ENCODE results near the gene ROR1. TPM values are rescaled to one million over a fixed set of nuclear protein-coding genes. Genes with fewer than 3 reads are reported as not detected.

Gene ROR1
- total and polyA plus RNA-seq, 2 of the 13 experiments (the other 11 are each of a cell fraction or from before 2014, with no cell fraction given) = 0.58 to 2.3 TPM

DNA sequence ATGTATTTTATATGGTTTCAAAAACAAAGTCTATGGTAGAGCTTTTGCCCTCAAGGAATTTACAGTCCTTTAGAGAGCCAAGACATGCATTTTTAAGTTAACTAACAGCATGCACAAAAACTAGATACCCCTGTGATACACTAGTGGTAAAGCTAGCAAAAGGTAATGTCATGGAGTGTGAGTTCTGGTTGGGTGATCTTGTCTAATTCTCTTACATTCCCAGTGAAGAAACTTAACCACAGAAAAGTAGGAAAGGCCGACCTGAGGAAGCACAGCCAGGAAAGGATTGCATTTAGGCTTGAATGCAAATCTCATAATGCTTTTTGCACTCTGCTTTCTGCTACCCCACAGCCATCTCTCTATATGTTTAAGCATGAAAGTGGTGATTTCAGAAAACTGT is 202.2 kb downstream of the ROR1 start (continued):
- TF ChIP-seq, protein P1, sequence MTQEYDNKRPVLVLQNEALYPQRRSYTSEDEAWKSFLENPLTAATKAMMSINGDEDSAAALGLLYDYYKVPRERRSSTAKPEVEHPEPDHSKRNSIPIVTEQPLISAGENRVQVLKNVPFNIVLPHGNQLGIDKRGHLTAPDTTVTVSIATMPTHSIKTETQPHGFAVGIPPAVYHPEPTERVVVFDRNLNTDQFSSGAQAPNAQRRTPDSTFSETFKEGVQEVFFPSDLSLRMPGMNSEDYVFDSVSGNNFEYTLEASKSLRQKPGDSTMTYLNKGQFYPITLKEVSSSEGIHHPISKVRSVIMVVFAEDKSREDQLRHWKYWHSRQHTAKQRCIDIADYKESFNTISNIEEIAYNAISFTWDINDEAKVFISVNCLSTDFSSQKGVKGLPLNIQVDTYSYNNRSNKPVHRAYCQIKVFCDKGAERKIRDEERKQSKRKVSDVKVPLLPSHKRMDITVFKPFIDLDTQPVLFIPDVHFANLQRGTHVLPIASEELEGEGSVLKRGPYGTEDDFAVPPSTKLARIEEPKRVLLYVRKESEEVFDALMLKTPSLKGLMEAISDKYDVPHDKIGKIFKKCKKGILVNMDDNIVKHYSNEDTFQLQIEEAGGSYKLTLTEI (CRISPR knock-in tag; conservative IDR thresholded peaks at IDR 0.05) = no peak

DNA sequence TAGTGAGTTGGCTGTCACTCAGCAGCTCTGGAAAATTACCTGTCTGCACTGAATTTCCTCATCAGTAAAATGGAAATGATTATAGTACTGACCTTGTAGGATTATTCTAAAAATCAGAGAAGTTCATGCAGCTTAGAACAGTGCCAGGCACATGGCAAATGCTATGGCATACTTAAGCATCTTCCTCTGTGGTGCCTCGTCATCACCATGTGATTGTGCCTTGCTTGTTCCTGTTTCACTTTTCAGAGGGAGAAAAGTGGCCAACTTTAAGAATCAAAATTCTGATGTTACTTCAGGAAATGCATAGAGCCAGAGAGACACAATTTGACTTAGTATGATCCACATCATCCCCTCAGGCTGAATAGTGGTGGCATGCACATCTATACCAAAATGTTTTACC is 203.6 kb downstream of the ROR1 start:
- Histone ChIP-seq H3K9ac (ENCODE audit: insufficient read depth, low read depth, low read length) (no peak overlapping the region), H3K9me3 (ENCODE audit: low read length) (no peaks in the 10 kb centered on the region), H4K20me1 (ENCODE audit: insufficient read depth, low read length) (no peaks in the 10 kb centered on the region), H3K4me1 (ENCODE audit: insufficient read depth, low read length) (no peaks in the 10 kb centered on the region), H3K79me2 (ENCODE audit: insufficient read depth, low read length) (no peaks in the 10 kb centered on the region), H3K36me3 (replicated peaks in 1 of 2; ENCODE audit: control insufficient read depth in 1 of 2, insufficient read depth in 2 of 2, low read length in 2 of 2) (no peaks in the 10 kb centered on the region), H3K4me2 (ENCODE audit: low read depth, low read length) (no peak overlapping the region), H3K4me3 (replicated peaks in 1 of 3; ENCODE audit: insufficient read depth in 1 of 3, low read depth in 2 of 3, low read length in 3 of 3) (no peak overlapping the region), H3K27me3 (ENCODE audit: control insufficient read depth in 1 of 2, insufficient read depth in 2 of 2, low read length in 2 of 2) (no peaks in the 10 kb centered on the region), H3K27ac (ENCODE audit: extremely low read length, insufficient read depth, low read length) (no peak overlapping the region), H2AFZ (ENCODE audit: low read length) (no peak overlapping the region)
- DNase-seq (ENCODE audit: low spot score) (no peak), ATAC-seq (no peak), FAIRE-seq (no peak)
- no TSS peak for BruUV-seq (replicated peaks)
- intact Hi-C loops (cut with micrococcal nuclease; ENCODE audit: unreplicated experiment) = no loop called here
- CTCF ChIA-PET (ENCODE audit: low intra/inter-chr PET ratio, low total read pairs) = no interaction called here
- in situ Hi-C loops (cut with HindIII; ENCODE audit: extremely low pct_ligation_motif_present, low pct_unique_long_range_greater_than_20kb) = no loop called here
- POLR2A ChIA-PET = no interaction called here
- 9% methylated on average over 1 of the region's 1 CpG for WGBS (ENCODE audit: low lambda C conversion rate)
- TF ChIP-seq, protein P2, sequence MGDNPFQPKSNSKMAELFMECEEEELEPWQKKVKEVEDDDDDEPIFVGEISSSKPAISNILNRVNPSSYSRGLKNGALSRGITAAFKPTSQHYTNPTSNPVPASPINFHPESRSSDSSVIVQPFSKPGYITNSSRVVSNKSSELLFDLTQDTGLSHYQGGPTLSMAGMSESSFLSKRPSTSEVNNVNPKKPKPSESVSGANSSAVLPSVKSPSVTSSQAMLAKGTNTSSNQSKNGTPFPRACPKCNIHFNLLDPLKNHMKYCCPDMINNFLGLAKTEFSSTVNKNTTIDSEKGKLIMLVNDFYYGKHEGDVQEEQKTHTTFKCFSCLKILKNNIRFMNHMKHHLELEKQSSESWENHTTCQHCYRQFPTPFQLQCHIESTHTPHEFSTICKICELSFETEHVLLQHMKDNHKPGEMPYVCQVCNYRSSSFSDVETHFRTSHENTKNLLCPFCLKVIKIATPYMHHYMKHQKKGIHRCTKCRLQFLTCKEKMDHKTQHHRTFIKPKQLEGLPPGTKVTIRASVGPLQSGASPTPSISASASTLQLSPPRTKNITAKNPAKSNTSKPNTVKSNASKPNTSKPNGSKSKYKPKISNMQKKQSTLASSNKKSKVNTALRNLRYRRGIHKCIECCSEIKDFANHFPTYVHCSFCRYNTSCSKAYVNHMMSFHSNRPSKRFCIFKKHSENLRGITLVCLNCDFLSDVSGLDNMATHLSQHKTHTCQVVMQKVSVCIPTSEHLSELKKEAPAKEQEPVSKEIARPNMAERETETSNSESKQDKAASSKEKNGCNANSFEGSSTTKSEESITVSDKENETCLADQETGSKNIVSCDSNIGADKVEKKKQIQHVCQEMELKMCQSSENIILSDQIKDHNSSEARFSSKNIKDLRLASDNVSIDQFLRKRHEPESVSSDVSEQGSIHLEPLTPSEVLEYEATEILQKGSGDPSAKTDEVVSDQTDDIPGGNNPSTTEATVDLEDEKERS (CRISPR knock-in tag; IDR thresholded peaks at IDR 0.05) = no peak
- TF ChIP-seq, protein P3, sequence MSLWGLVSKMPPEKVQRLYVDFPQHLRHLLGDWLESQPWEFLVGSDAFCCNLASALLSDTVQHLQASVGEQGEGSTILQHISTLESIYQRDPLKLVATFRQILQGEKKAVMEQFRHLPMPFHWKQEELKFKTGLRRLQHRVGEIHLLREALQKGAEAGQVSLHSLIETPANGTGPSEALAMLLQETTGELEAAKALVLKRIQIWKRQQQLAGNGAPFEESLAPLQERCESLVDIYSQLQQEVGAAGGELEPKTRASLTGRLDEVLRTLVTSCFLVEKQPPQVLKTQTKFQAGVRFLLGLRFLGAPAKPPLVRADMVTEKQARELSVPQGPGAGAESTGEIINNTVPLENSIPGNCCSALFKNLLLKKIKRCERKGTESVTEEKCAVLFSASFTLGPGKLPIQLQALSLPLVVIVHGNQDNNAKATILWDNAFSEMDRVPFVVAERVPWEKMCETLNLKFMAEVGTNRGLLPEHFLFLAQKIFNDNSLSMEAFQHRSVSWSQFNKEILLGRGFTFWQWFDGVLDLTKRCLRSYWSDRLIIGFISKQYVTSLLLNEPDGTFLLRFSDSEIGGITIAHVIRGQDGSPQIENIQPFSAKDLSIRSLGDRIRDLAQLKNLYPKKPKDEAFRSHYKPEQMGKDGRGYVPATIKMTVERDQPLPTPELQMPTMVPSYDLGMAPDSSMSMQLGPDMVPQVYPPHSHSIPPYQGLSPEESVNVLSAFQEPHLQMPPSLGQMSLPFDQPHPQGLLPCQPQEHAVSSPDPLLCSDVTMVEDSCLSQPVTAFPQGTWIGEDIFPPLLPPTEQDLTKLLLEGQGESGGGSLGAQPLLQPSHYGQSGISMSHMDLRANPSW (CRISPR knock-in tag; IDR thresholded peaks at IDR 0.05; ENCODE audit: borderline replicate concordance) = no peak
- TF ChIP-seq ZNF75D (CRISPR knock-in tag; IDR thresholded peaks at IDR 0.05; ENCODE audit: borderline replicate concordance) = no peak
- no peak for TF ChIP-seq MEF2D (CRISPR knock-in tag; IDR thresholded peaks at IDR 0.05)
- TF ChIP-seq, protein P4, sequence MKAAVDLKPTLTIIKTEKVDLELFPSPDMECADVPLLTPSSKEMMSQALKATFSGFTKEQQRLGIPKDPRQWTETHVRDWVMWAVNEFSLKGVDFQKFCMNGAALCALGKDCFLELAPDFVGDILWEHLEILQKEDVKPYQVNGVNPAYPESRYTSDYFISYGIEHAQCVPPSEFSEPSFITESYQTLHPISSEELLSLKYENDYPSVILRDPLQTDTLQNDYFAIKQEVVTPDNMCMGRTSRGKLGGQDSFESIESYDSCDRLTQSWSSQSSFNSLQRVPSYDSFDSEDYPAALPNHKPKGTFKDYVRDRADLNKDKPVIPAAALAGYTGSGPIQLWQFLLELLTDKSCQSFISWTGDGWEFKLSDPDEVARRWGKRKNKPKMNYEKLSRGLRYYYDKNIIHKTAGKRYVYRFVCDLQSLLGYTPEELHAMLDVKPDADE (CRISPR knock-in tag; IDR thresholded peaks at IDR 0.05) = no peak
- TF ChIP-seq MED1 (CRISPR knock-in tag; IDR thresholded peaks at IDR 0.05) = no peak
- TF ChIP-seq, protein P5, sequence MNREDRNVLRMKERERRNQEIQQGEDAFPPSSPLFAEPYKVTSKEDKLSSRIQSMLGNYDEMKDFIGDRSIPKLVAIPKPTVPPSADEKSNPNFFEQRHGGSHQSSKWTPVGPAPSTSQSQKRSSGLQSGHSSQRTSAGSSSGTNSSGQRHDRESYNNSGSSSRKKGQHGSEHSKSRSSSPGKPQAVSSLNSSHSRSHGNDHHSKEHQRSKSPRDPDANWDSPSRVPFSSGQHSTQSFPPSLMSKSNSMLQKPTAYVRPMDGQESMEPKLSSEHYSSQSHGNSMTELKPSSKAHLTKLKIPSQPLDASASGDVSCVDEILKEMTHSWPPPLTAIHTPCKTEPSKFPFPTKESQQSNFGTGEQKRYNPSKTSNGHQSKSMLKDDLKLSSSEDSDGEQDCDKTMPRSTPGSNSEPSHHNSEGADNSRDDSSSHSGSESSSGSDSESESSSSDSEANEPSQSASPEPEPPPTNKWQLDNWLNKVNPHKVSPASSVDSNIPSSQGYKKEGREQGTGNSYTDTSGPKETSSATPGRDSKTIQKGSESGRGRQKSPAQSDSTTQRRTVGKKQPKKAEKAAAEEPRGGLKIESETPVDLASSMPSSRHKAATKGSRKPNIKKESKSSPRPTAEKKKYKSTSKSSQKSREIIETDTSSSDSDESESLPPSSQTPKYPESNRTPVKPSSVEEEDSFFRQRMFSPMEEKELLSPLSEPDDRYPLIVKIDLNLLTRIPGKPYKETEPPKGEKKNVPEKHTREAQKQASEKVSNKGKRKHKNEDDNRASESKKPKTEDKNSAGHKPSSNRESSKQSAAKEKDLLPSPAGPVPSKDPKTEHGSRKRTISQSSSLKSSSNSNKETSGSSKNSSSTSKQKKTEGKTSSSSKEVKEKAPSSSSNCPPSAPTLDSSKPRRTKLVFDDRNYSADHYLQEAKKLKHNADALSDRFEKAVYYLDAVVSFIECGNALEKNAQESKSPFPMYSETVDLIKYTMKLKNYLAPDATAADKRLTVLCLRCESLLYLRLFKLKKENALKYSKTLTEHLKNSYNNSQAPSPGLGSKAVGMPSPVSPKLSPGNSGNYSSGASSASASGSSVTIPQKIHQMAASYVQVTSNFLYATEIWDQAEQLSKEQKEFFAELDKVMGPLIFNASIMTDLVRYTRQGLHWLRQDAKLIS (CRISPR knock-in tag; IDR thresholded peaks at IDR 0.05) = no peak
- no peak for TF ChIP-seq ZNF780A (CRISPR knock-in tag; IDR thresholded peaks at IDR 0.05)
- TF ChIP-seq NPAS2 (CRISPR knock-in tag; IDR thresholded peaks at IDR 0.05; ENCODE audit: borderline replicate concordance) = no peak

Measured in HepG2 (cell line).